Peyer's patch (tissue), 4 donors: ENCODE measurements around the gene LOXHD1. TPM values are rescaled to one million over a fixed set of nuclear protein-coding genes. Genes with fewer than 3 reads are reported as not detected.

Experiments used
- DNase-seq, 3 donors: peaks; one replicate each; pipeline ENCODE4 v3.0.0-alpha.2; 2017 to 2019
- H3K27ac ChIP-seq, 4 donors: fragments of 200-600 bp; sonication (generic); one replicate each; pipeline ENCODE4 v1.5.1; 2016 to 2019
- H3K27me3 ChIP-seq, 2 donors: fragments of 200-600 bp; sonication (generic); one replicate each; pipeline ENCODE4 v1.5.1; 2019
- H3K36me3 ChIP-seq, 3 donors: fragments of 200-600 bp; sonication (generic); one replicate each; pipeline ENCODE4 v1.5.1; 2016 to 2019
- H3K4me1 ChIP-seq, 4 donors: fragments of 200-600 bp; sonication (generic); one replicate each; pipeline ENCODE4 v1.5.1; 2016 to 2019
- H3K4me3 ChIP-seq, 4 donors: fragments of 200-600 bp; sonication (generic); 1 replicate in 3 of 4; 2 replicates in 1 of 4; pipeline ENCODE4 v1.5.1; 2016 to 2019; ENCODE audit warnings: mild to moderate bottlenecking in 1 of 4
- H3K9me3 ChIP-seq, 4 donors: fragments of 200-600 bp; sonication (generic); one replicate each; pipeline ENCODE4 v1.5.1; 2016 to 2019; ENCODE audit warnings: mild to moderate bottlenecking in 1 of 4
- POLR2A ChIP-seq, 2 donors: fragments of 450-650 bp; IDR thresholded peaks; one replicate each; pipeline ENCODE4 v1.5.1; 2017; ENCODE audit warnings: antibody characterized with exemption in 2 of 2, mild to moderate bottlenecking in 2 of 2, moderate library complexity in 2 of 2
- total RNA-seq, 4 donors: library from RNA; depleted of rRNA; stranded (reverse); fragments of >200 nt; gene quantifications; one replicate each; pipeline ENCODE4 v1.1.0, GENCODE V29; 2016
- TF ChIP-seq, protein P1 (sequence below), 6 experiments: fragments of 450-650 bp in 4 of 6; fragments of 200-600 bp in 2 of 6; sonication (generic) in 1 of 6; IDR thresholded peaks; one replicate each; pipeline ENCODE4 v1.5.1; 2017 to 2019; ENCODE audit warnings: antibody characterized with exemption in 6 of 6, mild to moderate bottlenecking in 3 of 6, moderate library complexity in 1 of 6

Gene LOXHD1
- total RNA-seq, 4 donors from 2014 or later: 0.19 to 0.83 TPM; not detected in 2

DNA sequence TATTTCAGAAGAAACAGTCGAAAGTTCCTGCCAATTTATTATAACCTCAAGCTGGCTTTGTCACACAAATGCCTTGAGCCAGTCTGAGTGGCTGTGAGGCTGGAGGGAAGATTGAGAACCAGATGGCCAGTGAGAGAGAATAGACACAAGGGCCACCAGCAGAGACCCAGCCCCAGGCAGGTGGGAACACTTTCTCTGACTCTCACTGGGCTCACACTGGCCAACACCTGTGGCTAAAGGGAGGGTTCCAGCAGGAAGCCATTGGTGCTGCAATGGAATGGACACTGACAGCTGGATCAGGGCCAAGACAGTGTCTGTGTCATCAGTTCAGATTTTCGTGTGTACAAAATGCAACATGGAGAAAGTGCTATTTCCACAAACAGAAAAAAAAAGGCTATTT lies 29.9 kb downstream of the LOXHD1 start:
- Histone ChIP-seq H3K27me3 (no peaks in the 10 kb centered on the region), H3K36me3 (no peaks in the 10 kb centered on the region), H3K4me3 (no peak overlapping the region), H3K4me1 (no peaks in the 10 kb centered on the region), H3K9me3 (no peaks in the 10 kb centered on the region), H3K27ac (no peak overlapping the region)
- no peak for DNase-seq
- TF ChIP-seq POLR2A (IDR thresholded peaks at IDR 0.05): no peak
- TF ChIP-seq, protein P1, sequence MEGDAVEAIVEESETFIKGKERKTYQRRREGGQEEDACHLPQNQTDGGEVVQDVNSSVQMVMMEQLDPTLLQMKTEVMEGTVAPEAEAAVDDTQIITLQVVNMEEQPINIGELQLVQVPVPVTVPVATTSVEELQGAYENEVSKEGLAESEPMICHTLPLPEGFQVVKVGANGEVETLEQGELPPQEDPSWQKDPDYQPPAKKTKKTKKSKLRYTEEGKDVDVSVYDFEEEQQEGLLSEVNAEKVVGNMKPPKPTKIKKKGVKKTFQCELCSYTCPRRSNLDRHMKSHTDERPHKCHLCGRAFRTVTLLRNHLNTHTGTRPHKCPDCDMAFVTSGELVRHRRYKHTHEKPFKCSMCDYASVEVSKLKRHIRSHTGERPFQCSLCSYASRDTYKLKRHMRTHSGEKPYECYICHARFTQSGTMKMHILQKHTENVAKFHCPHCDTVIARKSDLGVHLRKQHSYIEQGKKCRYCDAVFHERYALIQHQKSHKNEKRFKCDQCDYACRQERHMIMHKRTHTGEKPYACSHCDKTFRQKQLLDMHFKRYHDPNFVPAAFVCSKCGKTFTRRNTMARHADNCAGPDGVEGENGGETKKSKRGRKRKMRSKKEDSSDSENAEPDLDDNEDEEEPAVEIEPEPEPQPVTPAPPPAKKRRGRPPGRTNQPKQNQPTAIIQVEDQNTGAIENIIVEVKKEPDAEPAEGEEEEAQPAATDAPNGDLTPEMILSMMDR (IDR thresholded peaks at IDR 0.05): no peak

DNA sequence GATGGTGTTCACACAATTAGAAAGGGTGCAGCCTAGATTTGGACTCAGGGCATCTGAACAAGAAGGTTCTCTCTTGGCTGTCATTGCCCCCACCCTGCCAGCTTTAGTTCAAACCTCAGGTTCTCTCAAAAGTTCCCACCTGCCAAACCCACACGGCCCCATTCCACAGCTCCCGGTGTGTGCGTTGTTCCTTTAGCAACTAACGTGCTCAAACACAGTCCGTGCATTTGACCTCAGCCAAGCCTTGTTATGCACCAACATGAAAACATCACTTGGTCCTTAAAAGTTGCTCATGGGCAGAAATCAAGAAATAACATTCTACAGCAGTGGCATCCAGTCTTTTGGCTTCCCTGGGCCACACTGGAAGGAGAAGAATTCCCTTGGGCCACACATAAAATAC lies 32.0 kb downstream of the LOXHD1 start:
- Histone ChIP-seq H3K9me3 (no peaks in the 10 kb centered on the region), H3K27ac (no peak overlapping the region), H3K4me3 (no peak overlapping the region), H3K27me3 (no peaks in the 10 kb centered on the region), H3K36me3 (no peaks in the 10 kb centered on the region), H3K4me1 (no peaks in the 10 kb centered on the region)
- no peak for DNase-seq
- TF ChIP-seq POLR2A (IDR thresholded peaks at IDR 0.05): no peak
- TF ChIP-seq, protein P1 (IDR thresholded peaks at IDR 0.05): no peak

DNA sequence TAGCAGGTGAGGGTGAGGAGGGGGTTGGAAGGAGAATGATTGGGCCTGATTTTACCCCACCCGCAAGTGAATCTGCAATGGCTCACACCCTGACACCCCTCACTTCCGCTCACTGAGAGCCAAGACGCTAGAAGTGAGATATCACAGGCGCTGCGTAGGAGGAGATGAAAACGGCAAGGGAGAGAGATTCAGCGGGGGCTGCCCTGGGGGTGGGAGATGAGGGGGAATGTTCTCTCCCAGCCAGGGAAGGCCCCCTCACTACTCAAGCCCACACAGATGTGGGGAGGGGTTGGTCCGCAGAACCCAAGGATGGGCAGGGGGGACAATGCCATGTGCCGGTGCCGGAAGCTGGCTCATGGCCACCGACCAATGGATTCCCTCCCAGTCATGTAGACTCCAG lies 32.9 kb downstream of the LOXHD1 start:
- Histone ChIP-seq H3K27ac (no peak overlapping the region), H3K27me3 (no peaks in the 10 kb centered on the region), H3K4me3 (no peak overlapping the region), H3K36me3 (no peaks in the 10 kb centered on the region), H3K4me1 (no peaks in the 10 kb centered on the region), H3K9me3 (no peaks in the 10 kb centered on the region)
- TF ChIP-seq, protein P1 (IDR thresholded peaks at IDR 0.05): no peak
- TF ChIP-seq POLR2A (IDR thresholded peaks at IDR 0.05): no peak
- no peak for DNase-seq

DNA sequence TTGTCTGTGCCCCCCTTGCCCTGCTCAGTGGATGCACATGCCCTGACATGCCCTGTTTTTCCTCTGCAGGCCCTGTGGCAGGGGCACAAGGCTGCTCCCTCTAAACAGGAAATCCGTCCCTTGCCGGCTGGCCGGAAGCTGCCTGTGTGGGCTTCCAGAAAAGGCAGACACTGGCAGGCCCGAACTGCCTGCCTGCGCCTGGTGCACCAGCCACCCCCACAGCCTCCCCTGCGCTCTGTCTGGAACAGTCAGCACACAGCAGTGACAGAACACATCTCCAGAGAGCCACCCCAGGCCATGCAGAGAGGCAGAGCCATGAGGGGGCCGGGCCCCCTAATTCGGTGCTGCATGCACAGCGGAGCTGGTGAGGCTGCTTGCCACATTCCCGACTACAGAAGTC lies 33.5 kb downstream of the LOXHD1 start:
- no peak overlapping the region for H3K4me3 ChIP-seq
- peak in 1 of 3 donors; percentile 22 for DNase-seq
- no peaks in the 10 kb centered on the region for H3K36me3 ChIP-seq
- H3K9me3 ChIP-seq: no peaks in the 10 kb centered on the region
- no peak for TF ChIP-seq POLR2A (IDR thresholded peaks at IDR 0.05)
- TF ChIP-seq, protein P1 (IDR thresholded peaks at IDR 0.05): no peak
- no peaks in the 10 kb centered on the region for H3K27me3 ChIP-seq
- no peaks in the 10 kb centered on the region for H3K4me1 ChIP-seq
- H3K27ac ChIP-seq: no peak overlapping the region

DNA sequence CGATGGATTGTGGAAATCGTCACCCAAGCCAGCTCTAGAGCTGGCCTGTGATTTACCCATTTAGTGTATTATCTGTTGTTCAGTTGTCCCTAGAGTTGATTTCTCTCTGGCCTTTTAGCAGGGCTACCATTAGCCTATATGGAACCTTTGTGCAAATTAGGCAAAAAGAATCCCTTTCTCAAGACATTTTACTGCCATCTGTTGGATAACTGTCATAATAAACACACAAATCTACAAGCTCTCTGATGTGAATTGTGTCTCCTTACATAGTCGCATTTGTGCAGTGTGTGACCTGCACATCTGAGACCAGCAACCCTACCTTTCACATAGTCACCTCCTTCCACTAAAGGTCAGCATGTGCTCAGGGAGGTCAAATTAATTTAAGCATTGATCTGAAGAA lies 34.0 kb downstream of the LOXHD1 start:
- H3K4me3 ChIP-seq: no peak overlapping the region
- no peaks in the 10 kb centered on the region for H3K27me3 ChIP-seq
- H3K36me3 ChIP-seq: no peaks in the 10 kb centered on the region
- no peak for DNase-seq
- no peak overlapping the region for H3K27ac ChIP-seq
- H3K9me3 ChIP-seq: no peaks in the 10 kb centered on the region
- TF ChIP-seq POLR2A (IDR thresholded peaks at IDR 0.05): no peak
- TF ChIP-seq, protein P1 (IDR thresholded peaks at IDR 0.05): no peak
- no peaks in the 10 kb centered on the region for H3K4me1 ChIP-seq

DNA sequence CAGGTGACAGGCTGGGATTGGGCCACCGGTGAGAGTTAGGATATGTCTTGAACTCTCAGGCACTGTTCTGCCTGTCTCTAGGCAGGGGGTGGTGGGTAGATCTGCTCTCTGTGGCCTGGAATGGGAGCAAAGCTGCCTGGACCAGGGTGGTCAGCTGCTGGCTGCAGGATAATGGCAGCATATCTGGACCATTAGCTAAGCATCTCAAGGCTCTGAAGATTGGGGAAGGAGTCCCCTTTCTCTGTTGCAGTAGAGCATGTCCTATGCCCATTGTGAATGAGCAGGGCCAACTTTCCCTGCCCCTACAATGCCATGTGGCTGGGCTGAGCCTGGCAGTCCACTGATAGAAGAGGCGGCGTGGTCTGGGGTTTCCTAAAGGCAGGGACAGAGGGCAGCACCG lies 34.6 kb downstream of the LOXHD1 start:
- Histone ChIP-seq H3K27me3 (no peaks in the 10 kb centered on the region), H3K4me1 (no peaks in the 10 kb centered on the region), H3K9me3 (no peaks in the 10 kb centered on the region), H3K4me3 (no peak overlapping the region), H3K27ac (no peak overlapping the region), H3K36me3 (no peaks in the 10 kb centered on the region)
- TF ChIP-seq, protein P1 (IDR thresholded peaks at IDR 0.05): no peak
- TF ChIP-seq POLR2A (IDR thresholded peaks at IDR 0.05): no peak
- no peak for DNase-seq
